ENCODE results near the gene LGALS3BP. TPM values are rescaled to one million over a fixed set of nuclear protein-coding genes. Genes with fewer than 3 reads are reported as not detected.

LGALS3BP gene
- total and polyA plus RNA-seq, 10 donors: 33.6 to 188 (median 100) TPM

GRCh38 chr17:78934681-78935418, 44.9 kb downstream of the LGALS3BP start:
- Histone ChIP-seq H3K4me3 (peak overlapping the region in 3 of 8 donors; percentile 0 to 48 (median 11)), H3K27ac (peak overlapping the region; percentile 60 to 89 (median 82)), H3K4me1 (peaks cover 6 to 46% (median 25%) of the 10 kb centered on the region in 6 donors), H3K9me3 (no peaks in the 10 kb centered on the region), H3K36me3 (no peaks in the 10 kb centered on the region), H3K27me3 (replicated peaks in 1 of 7) (no peaks in the 10 kb centered on the region)
- intact Hi-C loops (cut with DNase I; ENCODE audit: low total_unique reads): no loop called here
- DNase-seq: no peak
- no peak for TF ChIP-seq CTCF (IDR thresholded peaks at IDR 0.05 in 8 of 11, conservative IDR thresholded peaks at IDR 0.05 in 3 of 11)
- TF ChIP-seq POLR2AphosphoS5 (IDR thresholded peaks at IDR 0.05): no peak
- no peak for TF ChIP-seq POLR2A (IDR thresholded peaks at IDR 0.05)
- WGBS, 5 donors: 69 to 87% (median 75%) methylated on average over 13 to 19 of the region's 19 CpGs

GRCh38 chr17:78933959-78934568, 45.7 kb downstream of the LGALS3BP start:
- Histone ChIP-seq H3K27ac (peak overlapping the region; percentile 60 to 89 (median 82)), H3K4me3 (peak overlapping the region in 5 of 8 donors; percentile 0 to 48 (median 16)), H3K9me3 (no peaks in the 10 kb centered on the region), H3K27me3 (replicated peaks in 1 of 7) (no peaks in the 10 kb centered on the region), H3K4me1 (peaks cover 6 to 54% (median 25%) of the 10 kb centered on the region in 6 donors), H3K36me3 (no peaks in the 10 kb centered on the region)
- intact Hi-C loops (cut with DNase I; ENCODE audit: low total_unique reads): no loop called here
- DNase-seq: peak; percentile 86
- TF ChIP-seq CTCF (IDR thresholded peaks at IDR 0.05 in 8 of 11, conservative IDR thresholded peaks at IDR 0.05 in 3 of 11) (no peak), POLR2AphosphoS5 (IDR thresholded peaks at IDR 0.05) (peak; percentile 69 to 82 (median 76))
- WGBS, 5 donors: 26 to 51% (median 36%) methylated on average over 10 to 16 of the region's 16 CpGs

- intact Hi-C loops (cut with DNase I; ENCODE audit: low total_unique reads): no loop called here
- no peaks in the 10 kb centered on the region for H3K27me3 ChIP-seq (replicated peaks in 1 of 7)
- H3K4me3 ChIP-seq: peak overlapping the region in 2 of 8 donors; percentile 17 to 48
- TF ChIP-seq POLR2AphosphoS5 (IDR thresholded peaks at IDR 0.05) (peak in 1 of 3 donors; percentile 36), POLR2A (IDR thresholded peaks at IDR 0.05) (no peak), CTCF (IDR thresholded peaks at IDR 0.05 in 8 of 11, conservative IDR thresholded peaks at IDR 0.05 in 3 of 11) (peak in 1 of 11 experiments; percentile 3)
- H3K27ac ChIP-seq: peak overlapping the region; percentile 60 to 89 (median 82)
- H3K9me3 ChIP-seq: no peaks in the 10 kb centered on the region
- peaks cover 6 to 54% (median 25%) of the 10 kb centered on the region in 6 donors for H3K4me1 ChIP-seq
- DNase-seq: no peak
- H3K36me3 ChIP-seq: no peaks in the 10 kb centered on the region
- WGBS, 5 donors: 62 to 73% (median 66%) methylated on average over 18 of the region's 18 CpGs
Measured at GRCh38 chr17:78933025-78933958, 46.4 kb downstream of the LGALS3BP start.

All from spleen (tissue), 11 donors.